Measurements from ENCODE around the gene RUNX1. TPM values are rescaled to one million over a fixed set of nuclear protein-coding genes. Genes with fewer than 3 reads are reported as not detected.

Gene RUNX1
- total RNA-seq, 1 donor from 2014 or later = 62.1 TPM

- Histone ChIP-seq H3K9me3 (no peaks in the 10 kb centered on the region), H3K4me3 (no peak overlapping the region), H3K27me3 (no peaks in the 10 kb centered on the region), H3K4me1 (peaks cover 46% of the 10 kb centered on the region), H3K36me3 (peaks cover 0 to 5% of the 10 kb centered on the region in 2 donors), H3K27ac (peak overlapping the region; percentile 60)
- no peak for TF ChIP-seq CTCF (IDR thresholded peaks at IDR 0.05)
- TF ChIP-seq POLR2A (IDR thresholded peaks at IDR 0.05) = no peak
- TF ChIP-seq POLR2AphosphoS5 (IDR thresholded peaks at IDR 0.05; ENCODE audit: insufficient read depth in 1 of 2, low read depth in 1 of 2) = no peak
- no peak for DNase-seq (ENCODE audit: extremely low spot score in 2 of 2)
- intact Hi-C loops (cut with DNase I) = no loop called here
Measured at GRCh38 chr21:34843562-34843961, 205.5 kb downstream of the RUNX1 start.

- no peak overlapping the region for H3K27ac ChIP-seq
- no peak overlapping the region for H3K4me3 ChIP-seq
- TF ChIP-seq POLR2AphosphoS5 (IDR thresholded peaks at IDR 0.05; ENCODE audit: insufficient read depth in 1 of 2, low read depth in 1 of 2) (no peak), CTCF (IDR thresholded peaks at IDR 0.05) (no peak), POLR2A (IDR thresholded peaks at IDR 0.05) (no peak)
- no peak for DNase-seq (ENCODE audit: extremely low spot score in 2 of 2)
- intact Hi-C loops (cut with DNase I) = no loop called here
- peaks cover 0 to 5% of the 10 kb centered on the region in 2 donors for H3K36me3 ChIP-seq
- no peaks in the 10 kb centered on the region for H3K9me3 ChIP-seq
- H3K27me3 ChIP-seq = no peaks in the 10 kb centered on the region
- peaks cover 46% of the 10 kb centered on the region for H3K4me1 ChIP-seq
Measured at GRCh38 chr21:34841154-34841553, 207.9 kb downstream of the RUNX1 start.

GRCh38 chr21:34840693-34841092 lies 208.4 kb downstream of the RUNX1 start:
- Histone ChIP-seq H3K27me3 (no peaks in the 10 kb centered on the region), H3K27ac (no peak overlapping the region), H3K36me3 (peaks cover 0 to 5% of the 10 kb centered on the region in 2 donors), H3K4me1 (peaks cover 46% of the 10 kb centered on the region), H3K9me3 (no peaks in the 10 kb centered on the region), H3K4me3 (no peak overlapping the region)
- TF ChIP-seq CTCF (IDR thresholded peaks at IDR 0.05) = no peak
- no peak for TF ChIP-seq POLR2AphosphoS5 (IDR thresholded peaks at IDR 0.05; ENCODE audit: insufficient read depth in 1 of 2, low read depth in 1 of 2)
- no peak for TF ChIP-seq POLR2A (IDR thresholded peaks at IDR 0.05)
- no peak for DNase-seq (ENCODE audit: extremely low spot score in 2 of 2)
- intact Hi-C loops (cut with DNase I) = no loop called here

- Histone ChIP-seq H3K4me1 (peaks cover 44% of the 10 kb centered on the region), H3K27ac (peak overlapping the region; percentile 30), H3K4me3 (no peak overlapping the region), H3K27me3 (no peaks in the 10 kb centered on the region), H3K9me3 (no peaks in the 10 kb centered on the region), H3K36me3 (peaks cover 0 to 7% of the 10 kb centered on the region in 2 donors)
- intact Hi-C loops (cut with DNase I) = no loop called here
- DNase-seq (ENCODE audit: extremely low spot score in 2 of 2) = no peak
- TF ChIP-seq POLR2A (IDR thresholded peaks at IDR 0.05) = no peak
- TF ChIP-seq POLR2AphosphoS5 (IDR thresholded peaks at IDR 0.05; ENCODE audit: insufficient read depth in 1 of 2, low read depth in 1 of 2) = no peak
- no peak for TF ChIP-seq CTCF (IDR thresholded peaks at IDR 0.05)
Measured at GRCh38 chr21:34838956-34839820, 209.9 kb downstream of the RUNX1 start.

GRCh38 chr21:34836933-34837505 lies 212.1 kb downstream of the RUNX1 start:
- intact Hi-C loops (cut with DNase I) = no loop called here
- H3K4me1 ChIP-seq = peaks cover 37% of the 10 kb centered on the region
- H3K9me3 ChIP-seq = no peaks in the 10 kb centered on the region
- peak overlapping the region; percentile 7 to 20 for H3K4me3 ChIP-seq
- peaks cover 0 to 26% of the 10 kb centered on the region in 2 donors for H3K36me3 ChIP-seq
- no peaks in the 10 kb centered on the region for H3K27me3 ChIP-seq
- H3K27ac ChIP-seq = peak overlapping the region; percentile 80
- TF ChIP-seq POLR2A (IDR thresholded peaks at IDR 0.05) = no peak
- TF ChIP-seq CTCF (IDR thresholded peaks at IDR 0.05) = no peak
- TF ChIP-seq POLR2AphosphoS5 (IDR thresholded peaks at IDR 0.05; ENCODE audit: insufficient read depth in 1 of 2, low read depth in 1 of 2) = no peak
- DNase-seq (ENCODE audit: extremely low spot score in 2 of 2) = no peak

Data from vagina (tissue), 2 donors.